T-helper 9 cell (primary cell): Measurements from ENCODE around the gene ALPL.
A peak's percentile ranks its signal among the peaks of the same experiment; 100 is the strongest.

Experiments
- DNase-seq: peaks from one replicate; pipeline ENCODE4 v3.0.0-alpha.2; 2020

ALPL gene

DNA sequence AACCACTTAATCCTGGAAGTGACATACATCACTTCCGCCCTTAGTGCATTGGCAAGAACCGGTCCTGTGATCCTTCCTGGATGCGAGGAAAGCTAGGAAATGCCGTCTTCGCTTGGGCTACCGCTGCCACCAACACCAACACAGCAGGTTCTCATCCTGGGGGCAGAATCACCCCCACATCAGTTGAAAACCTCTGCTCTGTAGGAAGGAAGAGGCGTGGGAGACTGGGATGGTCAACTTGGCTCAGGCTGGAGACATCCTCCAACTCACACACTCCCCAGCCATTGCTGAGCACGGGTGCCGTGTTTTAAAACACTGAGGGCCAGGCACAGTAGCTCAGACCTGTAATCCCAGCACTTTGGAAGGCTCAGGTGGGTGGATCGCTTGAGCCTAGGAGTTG lies 74.9 kb downstream of the ALPL start:
- no peak for DNase-seq

DNA sequence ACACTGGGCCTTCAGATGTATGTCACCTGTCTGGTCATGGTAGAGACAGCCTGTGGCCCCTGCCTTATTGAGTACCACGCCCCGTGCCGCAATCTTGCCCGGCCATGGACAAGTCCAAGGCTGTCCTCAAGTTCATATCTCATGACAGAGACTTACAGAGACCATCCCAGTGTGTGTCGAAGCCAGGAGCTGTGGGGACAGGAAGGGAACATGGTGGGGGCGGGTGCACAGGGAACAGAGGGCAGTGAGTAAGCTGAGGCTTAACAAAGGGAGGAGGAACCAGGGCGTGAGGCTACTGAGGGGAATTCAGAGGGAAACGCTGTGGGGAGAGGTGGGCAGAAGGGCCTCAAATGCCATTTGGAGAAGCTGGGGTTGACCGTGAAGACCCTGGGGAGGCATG lies 75.8 kb downstream of the ALPL start:
- DNase-seq = no peak

DNA sequence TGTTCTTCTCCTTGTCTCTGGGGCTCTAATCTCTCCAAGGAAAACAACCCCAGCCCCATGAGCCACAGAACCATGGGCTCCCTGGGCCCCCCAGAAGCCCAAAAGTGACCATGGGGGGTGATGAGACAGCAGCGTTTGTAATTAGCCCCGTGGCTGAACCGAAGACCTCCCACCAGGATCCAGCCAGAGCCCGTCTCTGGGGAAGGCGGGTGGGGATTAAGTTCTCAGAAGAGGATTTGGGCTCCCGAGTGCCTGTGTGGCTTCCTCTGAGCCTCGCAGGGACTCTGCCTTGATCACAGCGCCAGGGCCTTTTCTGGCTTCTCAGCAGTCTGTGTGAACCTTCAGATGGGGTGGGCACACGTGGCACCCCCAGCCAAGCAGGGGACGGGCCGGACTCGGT lies 77.0 kb downstream of the ALPL start:
- no peak for DNase-seq

DNA sequence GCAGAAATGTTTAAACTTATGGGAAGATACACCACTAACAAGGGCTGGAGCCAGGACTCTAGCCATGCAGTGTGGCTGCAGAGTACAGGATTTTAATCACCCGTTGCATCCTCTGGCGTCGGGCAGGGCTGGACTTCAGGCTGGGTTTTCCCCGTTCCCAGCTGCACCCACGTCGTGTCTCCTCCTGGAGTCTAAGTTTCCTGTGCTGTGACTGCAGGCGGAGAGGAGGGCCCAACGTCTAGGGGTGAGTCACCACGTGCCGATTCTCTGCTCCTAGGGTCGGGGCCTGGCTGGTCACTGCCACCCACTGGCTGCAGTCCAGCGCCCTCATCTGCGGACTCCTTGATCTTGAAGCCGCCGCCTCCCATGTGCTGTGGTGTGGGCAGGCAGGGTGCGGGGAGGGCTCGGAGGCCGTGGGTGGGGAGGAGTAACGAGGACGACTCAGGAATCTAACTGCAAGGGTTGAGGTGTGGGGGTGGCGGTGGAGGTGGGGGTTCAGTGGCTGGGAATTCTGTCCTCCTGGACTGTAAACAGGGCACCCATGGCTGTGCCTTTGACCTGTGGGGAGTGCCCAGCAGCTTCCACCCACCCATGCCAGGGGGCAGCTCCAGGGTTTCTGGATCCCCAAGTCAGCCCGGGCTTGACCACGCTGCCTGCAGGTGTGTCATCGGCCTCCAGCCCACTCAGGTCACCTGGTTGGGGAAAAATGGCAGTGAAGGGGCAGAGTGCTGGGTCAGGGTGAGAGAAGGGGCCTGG lies 77.8 kb downstream of the ALPL start:
- no peak for DNase-seq

DNA sequence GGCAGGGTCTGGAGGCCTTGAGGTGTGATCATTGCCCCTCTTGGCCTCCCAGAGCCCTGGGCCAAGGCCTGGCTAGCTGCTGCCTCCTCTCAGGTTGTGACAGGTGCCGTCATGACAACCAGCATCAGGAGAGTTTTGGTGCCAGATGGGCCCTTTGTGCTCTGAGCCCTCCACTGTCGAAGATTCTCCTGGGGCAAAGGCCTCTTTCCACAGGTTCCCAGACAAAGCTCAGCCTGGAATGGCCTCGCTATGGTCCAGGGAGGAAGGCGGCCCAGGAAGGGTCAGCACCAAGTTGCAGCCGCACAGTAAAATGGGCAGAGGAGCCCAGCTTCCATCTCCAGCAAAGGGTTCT lies 78.4 kb downstream of the ALPL start:
- no peak for DNase-seq

DNA sequence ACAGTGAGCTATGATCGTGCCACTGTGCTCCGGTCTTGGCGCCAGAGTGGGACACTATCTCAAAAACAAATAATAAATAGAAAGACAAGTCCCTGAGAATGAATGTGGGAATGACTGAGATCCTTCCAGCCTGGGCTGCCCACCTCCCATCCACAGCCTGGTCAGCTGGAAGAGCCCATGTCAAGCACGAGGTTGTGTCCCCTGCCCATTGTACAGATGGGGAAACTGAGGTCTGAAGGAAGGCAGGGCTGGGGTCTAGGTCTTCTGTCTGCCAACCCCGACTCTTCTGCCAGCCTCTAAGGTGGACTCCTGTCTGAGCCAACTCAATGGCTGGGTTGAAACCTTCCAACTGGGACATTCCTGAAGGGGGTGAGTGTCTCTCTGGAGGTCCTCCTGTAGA lies 80.4 kb downstream of the ALPL start:
- no peak for DNase-seq

DNA sequence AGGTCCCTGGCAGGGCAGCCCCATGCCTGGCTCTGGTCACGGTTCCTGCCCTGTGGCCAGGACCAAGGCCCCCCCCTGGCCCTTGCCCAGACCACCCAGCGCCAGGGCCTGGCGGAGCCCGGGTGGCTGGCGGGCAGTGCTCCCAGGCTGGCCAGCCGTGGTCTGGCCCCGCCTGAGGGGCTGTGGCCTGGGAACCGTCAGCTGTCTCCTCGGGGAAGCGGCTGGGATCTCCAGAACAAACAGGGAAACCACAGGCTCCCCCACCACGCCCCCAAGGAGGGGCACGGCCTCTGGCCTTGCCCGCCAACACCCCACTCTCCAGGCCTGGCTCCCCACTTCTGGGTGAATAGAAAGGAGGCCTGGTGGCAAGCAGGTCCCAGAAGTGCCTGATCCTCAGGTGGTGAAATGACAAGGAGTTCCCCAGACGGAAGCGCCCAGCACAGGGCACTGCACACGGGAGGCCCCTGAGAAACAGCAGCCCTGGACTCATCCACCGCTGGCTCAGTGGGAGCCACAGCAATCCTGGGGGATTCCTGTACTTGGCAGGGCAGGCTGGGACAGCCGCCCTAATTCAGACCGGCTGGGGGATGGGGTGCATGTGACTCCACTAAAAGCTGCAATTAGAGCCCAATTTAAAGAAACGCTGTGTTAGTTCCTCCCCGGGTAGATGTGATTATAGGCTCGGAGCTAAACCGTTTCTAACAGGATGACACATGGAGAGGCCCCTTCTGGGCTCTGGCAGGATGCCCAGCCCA lies 81.1 kb downstream of the ALPL start:
- no peak for DNase-seq

DNA sequence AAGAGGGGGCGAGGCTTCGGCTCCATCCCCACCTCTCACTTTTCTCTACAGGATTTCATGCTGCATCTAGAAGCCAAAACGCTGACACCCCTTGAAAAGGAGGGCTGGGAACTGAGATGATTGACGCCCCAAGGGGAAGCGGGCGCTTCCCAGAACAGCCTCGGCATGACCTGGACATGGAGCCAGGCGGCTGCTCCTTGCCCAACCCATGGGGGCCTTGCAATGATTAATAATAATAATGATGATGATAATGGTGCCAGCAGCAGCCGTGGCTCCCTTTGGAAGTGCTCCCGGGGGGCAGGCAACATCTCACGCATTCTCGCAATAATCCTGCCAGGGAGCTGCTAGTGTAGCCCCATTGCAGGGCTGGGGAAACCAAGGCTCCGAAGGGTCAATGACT lies 81.7 kb downstream of the ALPL start:
- no peak for DNase-seq

DNA sequence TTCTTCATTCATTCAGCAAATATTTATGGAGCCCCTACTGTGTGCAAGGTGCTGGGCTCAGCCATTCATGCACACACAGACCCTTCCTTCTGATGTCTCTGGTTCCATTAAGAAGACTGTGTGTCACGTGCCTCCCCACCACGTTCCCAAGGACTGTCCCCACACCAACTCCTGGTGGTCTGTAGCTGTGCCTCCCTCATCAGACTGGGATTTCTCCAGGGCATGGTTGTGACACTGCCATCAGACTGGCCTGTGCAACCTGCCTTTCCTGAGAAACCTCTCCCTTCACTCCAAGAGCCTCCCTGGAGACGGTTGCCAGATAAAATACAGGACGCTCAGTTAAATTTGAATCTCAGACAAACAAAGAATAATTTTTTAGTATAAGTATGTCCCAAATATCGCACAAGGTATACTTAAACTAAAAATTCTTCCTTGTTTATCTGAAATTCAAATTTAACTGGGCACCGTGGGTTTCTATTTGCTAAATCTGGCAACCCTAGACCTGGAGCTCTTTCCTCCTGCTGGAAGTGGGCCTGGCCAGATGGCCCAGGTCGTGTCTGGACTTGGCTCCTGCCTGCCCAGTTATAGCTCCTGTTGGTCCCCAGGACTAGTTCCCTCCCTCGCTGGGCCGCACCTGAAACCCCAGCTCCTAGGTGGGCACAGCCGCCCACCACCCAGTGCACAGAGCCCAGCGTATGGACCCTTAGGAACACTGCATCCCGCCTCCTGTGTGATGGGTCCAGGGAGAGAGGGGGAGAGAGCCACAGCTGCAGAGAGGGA lies 83.1 kb downstream of the ALPL start:
- no peak for DNase-seq

DNA sequence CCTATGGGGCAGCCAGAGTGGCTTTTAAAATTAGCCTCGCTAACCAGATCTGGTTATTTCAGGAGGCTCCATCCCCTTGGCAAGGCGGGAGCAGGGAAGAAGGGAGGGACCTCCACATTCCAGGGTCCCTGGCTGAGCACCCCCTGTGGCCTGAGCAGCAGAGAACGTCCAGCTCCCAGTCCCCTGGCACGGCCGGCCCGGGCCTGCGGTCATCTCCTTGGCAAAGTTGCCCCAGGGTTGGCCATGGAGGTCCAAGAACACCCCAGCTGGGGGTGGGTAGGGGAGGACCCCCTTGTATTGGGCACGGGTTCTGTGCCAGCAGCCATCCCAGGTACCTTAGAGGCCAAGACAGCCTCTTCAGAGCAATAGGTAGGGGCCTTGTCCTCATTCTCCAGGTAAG lies 84.0 kb downstream of the ALPL start:
- DNase-seq = no peak

DNA sequence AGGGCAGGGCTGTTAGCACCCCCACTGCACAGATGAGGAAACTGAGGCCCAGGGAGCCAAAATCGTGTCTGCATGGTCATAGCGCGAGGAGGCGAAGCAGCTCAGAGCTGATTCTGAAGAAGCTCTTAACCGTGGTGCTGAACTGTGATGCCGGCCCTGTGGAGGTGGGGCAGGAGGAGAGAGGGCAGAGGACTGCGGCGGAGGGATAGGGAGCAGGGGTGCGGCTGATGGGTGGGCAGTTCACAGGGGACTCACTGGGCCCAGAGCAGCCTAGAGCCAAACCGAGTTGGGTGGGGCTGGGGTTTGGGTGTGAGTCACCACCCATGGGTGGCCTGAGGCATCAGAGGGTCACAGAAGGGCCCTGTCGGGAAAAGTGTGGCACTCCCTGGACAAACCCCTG lies 85.3 kb downstream of the ALPL start:
- DNase-seq = no peak

DNA sequence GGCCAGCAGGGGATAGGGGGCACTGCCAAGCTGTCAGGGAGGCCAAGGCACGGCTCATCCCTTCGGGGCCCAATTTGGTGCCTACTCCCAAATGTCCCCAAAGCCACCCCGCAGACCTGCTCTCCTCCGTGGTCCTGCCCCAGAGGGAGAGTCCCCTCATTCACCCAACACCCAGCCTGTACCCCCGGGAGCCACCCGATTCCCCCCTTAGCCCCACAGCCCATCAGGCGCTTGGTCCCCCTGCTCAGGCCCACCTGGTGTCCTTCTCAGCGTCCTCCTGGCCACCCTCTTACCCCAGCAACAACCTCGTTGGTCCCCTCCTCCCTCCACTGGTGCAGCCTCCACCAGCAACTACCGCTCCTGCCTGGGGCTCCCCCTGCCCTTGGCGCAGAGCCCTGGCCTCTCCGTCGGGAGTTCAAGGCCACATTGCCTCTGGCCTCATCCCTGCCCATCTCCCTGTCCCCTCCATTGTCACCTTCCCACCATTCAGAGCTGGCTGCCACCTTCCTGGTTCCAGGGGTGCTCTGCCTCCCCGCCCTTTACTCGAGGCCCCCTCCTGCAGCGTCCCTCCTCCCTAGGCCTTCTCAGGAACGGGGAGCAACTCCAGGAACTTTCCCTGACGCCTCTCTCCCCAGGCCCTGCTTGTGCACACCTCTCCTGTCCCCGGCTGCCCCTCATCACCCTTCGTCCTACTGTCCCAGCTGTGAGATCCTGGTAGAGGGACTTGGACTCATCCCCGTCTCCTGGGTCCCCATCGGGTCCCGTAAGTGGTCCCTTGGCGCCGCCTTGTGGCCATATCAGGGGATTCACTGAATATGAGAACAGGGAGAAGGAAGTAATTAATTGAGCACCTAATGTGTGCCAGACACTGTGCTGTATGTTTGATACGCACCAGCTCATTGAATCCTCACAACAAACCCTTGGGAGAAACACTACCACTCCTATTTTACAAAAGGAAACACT lies 86.0 kb downstream of the ALPL start:
- peak; percentile 11 for DNase-seq

DNA sequence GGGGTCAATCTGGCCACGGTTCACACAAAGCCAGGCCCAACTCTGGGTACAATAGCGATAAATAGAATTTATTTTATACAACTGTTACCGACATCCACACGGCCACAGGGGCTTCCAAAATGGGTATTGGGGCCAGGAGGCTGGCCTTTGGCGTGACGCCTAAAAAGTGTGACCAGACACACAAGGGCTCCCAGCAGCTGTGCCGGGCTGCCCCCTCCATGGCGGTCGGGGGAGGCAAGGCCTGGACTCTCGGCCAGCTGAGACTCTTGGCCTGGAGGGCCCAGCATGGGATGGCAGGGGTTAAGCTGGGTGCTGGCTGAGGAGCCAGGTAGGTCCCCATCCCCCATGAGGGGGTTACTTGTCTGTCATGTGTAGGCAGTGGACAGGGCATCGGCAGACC lies 87.0 kb downstream of the ALPL start:
- DNase-seq = no peak

DNA sequence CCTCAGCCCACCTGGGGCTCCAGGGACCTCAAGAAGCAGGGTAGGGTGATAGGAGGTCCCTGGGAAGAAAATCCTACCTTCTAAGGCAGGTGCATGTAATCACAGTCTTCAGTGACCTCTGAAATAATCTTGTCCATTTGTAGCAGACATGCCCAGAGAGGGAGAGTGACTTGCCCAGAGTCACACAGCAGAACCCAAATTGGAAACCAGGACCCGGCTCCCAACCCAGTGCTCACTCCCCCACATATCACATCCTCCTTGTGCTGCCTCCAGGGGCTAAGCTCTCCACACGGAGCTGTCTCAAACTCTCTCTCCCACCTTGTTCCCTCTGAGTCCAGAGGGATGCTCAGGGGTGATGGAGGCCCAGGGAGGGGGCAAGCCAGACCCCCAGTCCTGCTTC lies 87.4 kb downstream of the ALPL start:
- no peak for DNase-seq

DNA sequence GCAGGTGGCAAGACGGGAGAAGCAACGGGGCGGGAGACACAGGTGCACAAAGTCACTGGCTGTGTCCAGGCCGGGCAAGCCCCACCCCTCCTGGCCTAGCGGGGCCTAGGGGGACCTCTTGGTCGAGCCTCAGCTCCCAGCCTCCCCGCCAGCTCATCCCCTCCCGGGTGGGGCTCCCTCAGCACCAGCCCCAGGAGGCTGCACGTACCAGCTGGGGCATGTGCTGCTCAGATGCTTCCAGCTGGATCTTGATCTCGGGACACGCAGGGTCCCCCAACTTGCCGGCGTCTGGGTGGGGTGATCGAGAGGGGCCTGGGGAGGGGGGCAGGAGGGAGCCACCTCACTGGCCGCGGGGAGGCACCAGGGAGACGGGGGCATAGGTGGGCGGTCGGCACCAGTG lies 88.5 kb downstream of the ALPL start:
- DNase-seq = no peak

DNA sequence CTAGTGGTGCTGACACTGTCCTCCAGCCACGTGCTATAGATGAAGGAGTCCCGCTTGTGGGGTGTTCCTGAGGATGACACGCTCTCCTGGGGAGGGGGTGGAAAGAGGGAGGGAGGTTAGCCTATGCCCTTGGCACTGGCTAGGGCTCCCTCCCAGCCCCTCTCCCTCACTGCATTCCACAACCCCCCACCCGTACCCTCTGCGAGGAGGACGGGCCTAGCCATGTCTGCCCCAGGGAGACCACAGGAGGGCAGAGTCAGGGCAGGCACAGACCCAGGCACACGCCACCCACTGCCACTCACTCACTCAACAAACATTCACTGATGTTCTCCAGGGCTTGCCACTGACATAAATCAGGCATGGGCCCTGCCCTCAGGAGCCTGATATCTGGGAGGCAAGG lies 89.2 kb downstream of the ALPL start:
- DNase-seq = no peak

DNA sequence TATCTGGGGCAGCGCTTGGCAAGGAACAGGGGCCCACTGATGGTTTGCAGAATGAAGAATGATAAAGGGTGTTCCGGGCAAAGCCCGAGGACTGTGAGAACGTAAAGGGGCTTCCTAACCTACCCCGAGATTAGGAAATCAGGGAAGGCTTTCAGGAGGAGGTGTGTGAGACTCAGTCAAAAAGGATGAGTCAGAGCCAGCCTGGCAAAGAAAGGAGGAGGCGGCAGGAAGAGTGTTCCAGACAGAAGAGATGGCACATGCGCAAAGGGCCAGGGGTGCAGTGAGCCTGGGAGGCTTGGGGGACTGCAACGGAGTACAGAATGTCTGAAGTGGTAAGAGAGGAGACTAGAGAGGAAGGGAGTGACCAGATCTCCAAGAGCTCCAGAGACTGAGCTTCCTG lies 89.7 kb downstream of the ALPL start:
- DNase-seq = no peak

DNA sequence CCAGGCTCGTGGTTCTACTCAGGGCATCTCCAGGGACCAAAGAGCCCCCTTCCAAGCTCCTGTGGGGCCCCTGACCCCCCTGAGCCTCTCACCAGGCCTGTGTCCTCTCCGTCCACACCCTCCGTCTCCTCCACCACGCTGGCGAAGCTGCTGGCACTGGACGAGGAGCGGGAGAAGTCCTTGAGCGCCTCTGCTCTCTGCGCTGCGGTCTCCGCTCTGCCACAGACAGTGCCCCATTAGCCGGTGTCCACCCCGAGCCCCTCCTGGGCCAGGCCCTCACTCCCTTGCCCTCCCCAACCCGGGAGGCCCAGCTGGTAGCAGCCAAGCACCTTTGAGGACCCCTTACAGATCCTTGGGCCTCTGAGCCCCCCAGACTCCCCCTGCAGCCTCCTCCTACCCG lies 90.2 kb downstream of the ALPL start:
- DNase-seq = no peak

DNA sequence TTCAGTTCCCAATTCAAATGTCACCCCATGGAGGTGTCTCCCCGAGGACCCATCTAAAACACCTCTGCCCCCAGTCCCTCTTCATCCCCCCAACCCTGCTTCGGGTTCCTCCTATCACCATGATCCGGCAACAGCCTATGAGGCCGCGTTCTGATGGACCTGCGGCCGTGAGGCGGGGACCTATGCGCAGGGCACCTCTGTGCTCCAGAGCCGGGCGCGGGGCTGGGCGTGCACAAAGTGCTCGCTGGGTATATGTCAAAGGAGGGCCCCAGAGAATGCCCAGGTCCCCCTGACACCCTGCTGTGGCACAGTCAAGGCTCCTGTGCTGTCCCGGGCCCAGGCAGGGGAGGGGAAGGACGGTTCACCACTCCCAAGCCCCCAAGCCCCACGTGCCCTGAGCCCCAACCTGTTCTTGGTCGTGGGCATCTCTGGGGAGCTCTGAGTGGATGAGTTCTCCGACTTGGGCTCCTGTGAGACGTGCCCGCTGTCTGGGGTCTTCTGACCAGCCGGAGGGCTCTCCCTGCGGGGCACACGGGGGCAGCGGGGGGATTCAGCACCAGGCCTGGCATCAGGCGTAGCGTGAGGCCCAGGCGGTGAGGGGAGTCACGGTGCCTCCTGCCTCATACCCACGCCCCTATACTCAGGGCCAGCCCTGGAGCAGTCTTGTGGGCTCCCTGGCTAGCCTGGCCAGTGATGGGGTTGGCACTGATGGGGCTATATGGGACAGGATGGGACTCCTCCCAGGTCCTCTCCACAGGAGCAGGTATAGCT lies 92.2 kb downstream of the ALPL start:
- no peak for DNase-seq

DNA sequence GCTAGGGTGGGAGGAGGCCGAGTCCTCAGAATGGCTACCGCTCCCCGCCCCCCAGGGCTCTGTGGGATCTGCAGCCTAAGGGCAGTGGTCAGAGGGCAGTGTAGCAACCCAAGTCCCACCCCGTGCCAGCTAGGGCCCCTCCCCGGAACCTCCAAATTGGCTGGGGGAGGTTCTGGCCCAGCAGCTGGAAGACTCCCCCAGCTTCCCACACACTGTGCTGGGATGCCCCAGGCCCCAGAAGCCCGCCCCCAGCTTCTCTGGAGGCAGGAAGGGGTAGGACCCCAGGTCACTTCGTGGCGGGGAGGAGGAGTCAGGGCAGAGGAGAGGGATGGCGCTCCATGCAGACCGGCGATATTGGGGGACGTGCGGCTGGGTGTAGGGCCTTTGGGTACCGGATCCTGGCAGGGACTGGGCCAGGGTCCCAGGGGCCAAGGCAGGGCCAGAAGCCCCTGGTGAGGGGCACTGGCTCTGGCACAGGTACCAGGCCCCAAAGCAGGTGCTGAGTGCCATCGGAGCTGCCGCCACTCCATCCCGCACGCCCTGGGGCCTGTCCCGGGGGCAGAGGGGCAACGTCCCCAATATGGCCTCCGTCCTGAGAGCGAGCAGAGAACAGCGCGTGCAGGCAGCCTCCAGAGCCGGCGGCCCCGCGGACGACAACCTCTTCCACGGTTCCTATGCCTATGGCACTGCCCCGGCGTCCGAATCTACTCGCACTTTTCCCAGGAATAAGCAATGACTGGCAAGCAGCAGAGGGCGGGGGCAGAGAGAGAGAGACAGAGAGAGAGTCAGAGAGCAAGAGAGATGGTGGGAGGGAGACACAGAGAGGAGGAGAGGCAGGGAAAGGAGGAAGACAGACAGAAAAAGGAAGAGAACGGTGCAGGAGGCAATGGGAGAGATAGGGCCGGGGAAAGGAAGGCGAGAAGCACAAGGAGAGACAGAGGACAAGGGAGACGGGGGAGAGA lies 94.2 kb downstream of the ALPL start:
- DNase-seq = no peak
